LNCaP clone FGC (cell line): ENCODE data around the gene PTPN22.

Experiments
- DNase-seq: peaks from one replicate; pipeline ENCODE4 v3.0.0-alpha.2; 2011; ENCODE audit warnings: low read depth
- H3K4me3 ChIP-seq: 2 replicates; pipeline ENCODE4 v1.5.1; 2011; ENCODE audit warnings: mild to moderate bottlenecking, low read depth, low read length, control low read depth
- CTCF ChIP-seq: IDR thresholded peaks from 2 replicates; pipeline ENCODE4 v1.5.1; 2012; ENCODE audit warnings: mild to moderate bottlenecking; ENCODE audit not compliant: control insufficient read depth, insufficient read depth; ENCODE audit errors: extremely low read depth

Gene PTPN22

GRCh38 chr1:113834716-113835115, 36.8 kb downstream of the PTPN22 start:
- no peak for DNase-seq

GRCh38 chr1:113830039-113830438, 41.5 kb downstream of the PTPN22 start:
- DNase-seq, result no peak
- no peak overlapping the region for H3K4me3 ChIP-seq
- TF ChIP-seq CTCF, result no peak

More at GRCh38 chr1:113834716-113835115, 36.8 kb downstream of the PTPN22 start:
- TF ChIP-seq CTCF, result no peak
- H3K4me3 ChIP-seq, result no peak overlapping the region

- no peak overlapping the region for H3K4me3 ChIP-seq
- no peak for DNase-seq
- no peak for TF ChIP-seq CTCF
These were observed 49.6 kb downstream of the PTPN22 start for GRCh38 chr1:113821916-113822315.

- no peak for DNase-seq
- H3K4me3 ChIP-seq, result no peak overlapping the region
- TF ChIP-seq CTCF, result no peak
These were observed 52.9 kb downstream of the PTPN22 start for GRCh38 chr1:113818578-113818977.

GRCh38 chr1:113813218-113813617, 58.3 kb downstream of the PTPN22 start:
- DNase-seq, result no peak
- TF ChIP-seq CTCF, result no peak
- H3K4me3 ChIP-seq, result no peak overlapping the region

GRCh38 chr1:113812661-113813135, 58.8 kb downstream of the PTPN22 start:
- DNase-seq, result no peak
- TF ChIP-seq CTCF, result no peak
- H3K4me3 ChIP-seq, result peak overlapping the region; percentile 97

GRCh38 chr1:113811888-113812660, 59.4 kb downstream of the PTPN22 start, which contains the start of gene RSBN1:
Gene RSBN1 (minus strand): TSS chr1:113812476. CDS start chr1:113812412, 64 bp downstream.
- H3K4me3 ChIP-seq, result peak within 1 kb of the TSS; percentile 97
- peak; percentile 98 for DNase-seq
- no peak for TF ChIP-seq CTCF
